ENCODE measurements around the gene MANBA. TPM values are rescaled to one million over a fixed set of nuclear protein-coding genes. Genes with fewer than 3 reads are reported as not detected.
A peak's percentile ranks its signal among the peaks of the same experiment; 100 is the strongest.

Gene MANBA
- total RNA-seq, 3 donors from 2014 or later (not counting 1 experiment from before 2014, with no cell fraction given), result 38.1 to 43.2 (median 40.8) TPM

GRCh38 chr4:102600689-102601088 lies 160.1 kb downstream of the MANBA start:
- Histone ChIP-seq H3K27ac (ENCODE audit: low read length) (no peak overlapping the region), H3K9me3 (ENCODE audit: control insufficient read depth, insufficient read depth, low read length) (no peaks in the 10 kb centered on the region), H3K4me3 (ENCODE audit: low read length) (no peak overlapping the region), H3K4me1 (ENCODE audit: control insufficient read depth, insufficient read depth, low read length) (peaks cover 3% of the 10 kb centered on the region), H3K36me3 (ENCODE audit: control insufficient read depth, insufficient read depth, low read length) (peaks cover 90% of the 10 kb centered on the region), H3K27me3 (ENCODE audit: control insufficient read depth, insufficient read depth, low read length) (no peaks in the 10 kb centered on the region)
- DNase-seq, result no peak
- no peaks in the 10 kb centered on the region for H3K27me3 Mint-ChIP-seq (ENCODE audit: low read depth in 2 of 2)
- no peak for TF ChIP-seq CTCF (IDR thresholded peaks at IDR 0.05)
- peaks cover 13 to 17% of the 10 kb centered on the region in 2 donors for H3K4me1 Mint-ChIP-seq
- H3K4me3 Mint-ChIP-seq, result no peak overlapping the region
- peak overlapping the region; percentile 24 to 55 for H3K27ac Mint-ChIP-seq
- H3K9me3 Mint-ChIP-seq, result no peaks in the 10 kb centered on the region
- intact Hi-C loops (cut with micrococcal nuclease), result no loop called here
- no peak for ATAC-seq
- peaks cover 41% of the 10 kb centered on the region for H3K36me3 Mint-ChIP-seq

GRCh38 chr4:102599886-102600285 lies 160.9 kb downstream of the MANBA start:
- Mint-ChIP-seq H3K27ac (peak overlapping the region in 1 of 2 donors; percentile 55), H3K27me3 (ENCODE audit: low read depth in 2 of 2) (no peaks in the 10 kb centered on the region), H3K36me3 (peaks cover 46% of the 10 kb centered on the region), H3K4me3 (peak overlapping the region; percentile 7), H3K4me1 (peaks cover 13 to 17% of the 10 kb centered on the region in 2 donors), H3K9me3 (no peaks in the 10 kb centered on the region)
- no peak overlapping the region for H3K4me3 ChIP-seq (ENCODE audit: low read length)
- no peaks in the 10 kb centered on the region for H3K27me3 ChIP-seq (ENCODE audit: control insufficient read depth, insufficient read depth, low read length)
- no peak for TF ChIP-seq CTCF (IDR thresholded peaks at IDR 0.05)
- WGBS (ENCODE audit: insufficient coverage), result 84% methylated on average over 2 of the region's 3 CpGs
- no peaks in the 10 kb centered on the region for H3K9me3 ChIP-seq (ENCODE audit: control insufficient read depth, insufficient read depth, low read length)
- ATAC-seq (no peak), DNase-seq (no peak)
- peaks cover 3% of the 10 kb centered on the region for H3K4me1 ChIP-seq (ENCODE audit: control insufficient read depth, insufficient read depth, low read length)
- peaks cover 90% of the 10 kb centered on the region for H3K36me3 ChIP-seq (ENCODE audit: control insufficient read depth, insufficient read depth, low read length)
- no peak overlapping the region for H3K27ac ChIP-seq (ENCODE audit: low read length)
- intact Hi-C loops (cut with micrococcal nuclease), result no loop called here

GRCh38 chr4:102599455-102599854 lies 161.3 kb downstream of the MANBA start:
- DNase-seq (no peak), ATAC-seq (no peak)
- no peaks in the 10 kb centered on the region for H3K27me3 ChIP-seq (ENCODE audit: control insufficient read depth, insufficient read depth, low read length)
- H3K27ac Mint-ChIP-seq, result peak overlapping the region in 1 of 2 donors; percentile 14
- H3K27me3 Mint-ChIP-seq (ENCODE audit: low read depth in 2 of 2), result no peaks in the 10 kb centered on the region
- peaks cover 3% of the 10 kb centered on the region for H3K4me1 ChIP-seq (ENCODE audit: control insufficient read depth, insufficient read depth, low read length)
- no peak overlapping the region for H3K4me3 Mint-ChIP-seq
- no peak overlapping the region for H3K4me3 ChIP-seq (ENCODE audit: low read length)
- no peak overlapping the region for H3K27ac ChIP-seq (ENCODE audit: low read length)
- intact Hi-C loops (cut with micrococcal nuclease), result no loop called here
- TF ChIP-seq CTCF (IDR thresholded peaks at IDR 0.05), result no peak
- H3K9me3 Mint-ChIP-seq, result no peaks in the 10 kb centered on the region
- peaks cover 46% of the 10 kb centered on the region for H3K36me3 Mint-ChIP-seq
- 87% methylated on average over 3 of the region's 4 CpGs for WGBS (ENCODE audit: insufficient coverage)
- peaks cover 13 to 17% of the 10 kb centered on the region in 2 donors for H3K4me1 Mint-ChIP-seq
- H3K36me3 ChIP-seq (ENCODE audit: control insufficient read depth, insufficient read depth, low read length), result peaks cover 90% of the 10 kb centered on the region
- no peaks in the 10 kb centered on the region for H3K9me3 ChIP-seq (ENCODE audit: control insufficient read depth, insufficient read depth, low read length)

GRCh38 chr4:102598762-102599374 lies 161.9 kb downstream of the MANBA start:
- Mint-ChIP-seq H3K36me3 (peaks cover 46% of the 10 kb centered on the region), H3K4me1 (peaks cover 13 to 17% of the 10 kb centered on the region in 2 donors), H3K9me3 (no peaks in the 10 kb centered on the region), H3K27me3 (ENCODE audit: low read depth in 2 of 2) (no peaks in the 10 kb centered on the region), H3K4me3 (no peak overlapping the region), H3K27ac (peak overlapping the region; percentile 14 to 62)
- Histone ChIP-seq H3K4me1 (ENCODE audit: control insufficient read depth, insufficient read depth, low read length) (peaks cover 3% of the 10 kb centered on the region), H3K9me3 (ENCODE audit: control insufficient read depth, insufficient read depth, low read length) (no peaks in the 10 kb centered on the region), H3K4me3 (ENCODE audit: low read length) (no peak overlapping the region), H3K36me3 (ENCODE audit: control insufficient read depth, insufficient read depth, low read length) (peaks cover 89% of the 10 kb centered on the region), H3K27me3 (ENCODE audit: control insufficient read depth, insufficient read depth, low read length) (no peaks in the 10 kb centered on the region), H3K27ac (ENCODE audit: low read length) (peak overlapping the region; percentile 20)
- no peak for TF ChIP-seq CTCF (IDR thresholded peaks at IDR 0.05)
- intact Hi-C loops (cut with micrococcal nuclease), result no loop called here
- ATAC-seq, result peak; percentile 26 to 31 (median 30)
- peak in 1 of 2 donors; percentile 52 for DNase-seq
- WGBS (ENCODE audit: insufficient coverage), result 83% methylated on average over 5 of the region's 6 CpGs
